Measurements from ENCODE around the gene MDN1. TPM values are rescaled to one million over a fixed set of nuclear protein-coding genes. Genes with fewer than 3 reads are reported as not detected.

MDN1 gene
- total and polyA plus RNA-seq, 2 of the 13 experiments (the other 11 are each of a cell fraction or from before 2014, with no cell fraction given) = 18.8 to 52.9 TPM

DNA sequence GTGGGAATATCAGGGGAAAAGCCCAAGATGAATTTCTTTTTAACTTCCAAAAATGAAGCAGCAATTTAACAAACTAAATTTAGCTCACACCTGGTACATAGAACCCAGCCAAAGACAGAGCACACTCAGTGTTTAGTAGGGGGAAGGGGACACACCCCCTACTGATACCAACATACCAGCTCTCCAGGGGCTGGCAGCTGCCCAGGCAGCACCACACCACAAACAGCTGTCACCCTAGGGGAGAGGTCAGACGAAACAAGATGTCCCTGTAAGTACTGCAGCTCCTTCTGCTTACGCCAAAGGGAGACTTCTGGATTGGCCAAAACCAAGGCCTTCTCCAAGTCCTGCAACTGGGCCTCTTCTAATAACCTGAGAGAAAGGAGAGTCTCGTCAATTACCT, 26.0 kb downstream of the MDN1 start:
- no peak overlapping the region for H3K4me3 ChIP-seq (replicated peaks in 1 of 3; ENCODE audit: insufficient read depth in 1 of 3, low read depth in 2 of 3, low read length in 3 of 3)
- ATAC-seq = no peak
- ChIA-PET CTCF (ENCODE audit: low intra/inter-chr PET ratio, low total read pairs) (no interaction called here), POLR2A (no interaction called here)
- H3K36me3 ChIP-seq (replicated peaks in 1 of 2; ENCODE audit: control insufficient read depth in 1 of 2, insufficient read depth in 2 of 2, low read length in 2 of 2) = peaks cover 16 to 54% of the 10 kb centered on the region in 2 experiments; a peak in 4 of 5 replicates
- no peak for FAIRE-seq
- in situ Hi-C loops (cut with HindIII; ENCODE audit: extremely low pct_ligation_motif_present, low pct_unique_long_range_greater_than_20kb) (no loop called here), intact Hi-C loops (cut with micrococcal nuclease; ENCODE audit: unreplicated experiment) (loop anchor here (5.0 kb wide), 1 partner anchor 86 kb away; no protein-coding TSS in a partner anchor)
- H3K27me3 ChIP-seq (ENCODE audit: control insufficient read depth in 1 of 2, insufficient read depth in 2 of 2, low read length in 2 of 2) = no peaks in the 10 kb centered on the region
- no TSS peak for BruUV-seq (replicated peaks)
- H4K20me1 ChIP-seq (ENCODE audit: insufficient read depth, low read length) = no peaks in the 10 kb centered on the region
- H3K27ac ChIP-seq (ENCODE audit: extremely low read length, insufficient read depth, low read length) = no peak overlapping the region
- H3K9me3 ChIP-seq (ENCODE audit: low read length) = no peaks in the 10 kb centered on the region
- H2AFZ ChIP-seq (ENCODE audit: low read length) = no peak overlapping the region
- no peak for DNase-seq (ENCODE audit: low spot score)
- H3K9ac ChIP-seq (ENCODE audit: insufficient read depth, low read depth, low read length) = no peak overlapping the region
- H3K4me2 ChIP-seq (ENCODE audit: low read depth, low read length) = no peak overlapping the region
- no peaks in the 10 kb centered on the region for H3K79me2 ChIP-seq (ENCODE audit: insufficient read depth, low read length)
- WGBS (ENCODE audit: low lambda C conversion rate) = 100% methylated on average over 3 of the region's 3 CpGs
- H3K4me1 ChIP-seq (ENCODE audit: insufficient read depth, low read length) = no peaks in the 10 kb centered on the region
- TF ChIP-seq, protein P1, sequence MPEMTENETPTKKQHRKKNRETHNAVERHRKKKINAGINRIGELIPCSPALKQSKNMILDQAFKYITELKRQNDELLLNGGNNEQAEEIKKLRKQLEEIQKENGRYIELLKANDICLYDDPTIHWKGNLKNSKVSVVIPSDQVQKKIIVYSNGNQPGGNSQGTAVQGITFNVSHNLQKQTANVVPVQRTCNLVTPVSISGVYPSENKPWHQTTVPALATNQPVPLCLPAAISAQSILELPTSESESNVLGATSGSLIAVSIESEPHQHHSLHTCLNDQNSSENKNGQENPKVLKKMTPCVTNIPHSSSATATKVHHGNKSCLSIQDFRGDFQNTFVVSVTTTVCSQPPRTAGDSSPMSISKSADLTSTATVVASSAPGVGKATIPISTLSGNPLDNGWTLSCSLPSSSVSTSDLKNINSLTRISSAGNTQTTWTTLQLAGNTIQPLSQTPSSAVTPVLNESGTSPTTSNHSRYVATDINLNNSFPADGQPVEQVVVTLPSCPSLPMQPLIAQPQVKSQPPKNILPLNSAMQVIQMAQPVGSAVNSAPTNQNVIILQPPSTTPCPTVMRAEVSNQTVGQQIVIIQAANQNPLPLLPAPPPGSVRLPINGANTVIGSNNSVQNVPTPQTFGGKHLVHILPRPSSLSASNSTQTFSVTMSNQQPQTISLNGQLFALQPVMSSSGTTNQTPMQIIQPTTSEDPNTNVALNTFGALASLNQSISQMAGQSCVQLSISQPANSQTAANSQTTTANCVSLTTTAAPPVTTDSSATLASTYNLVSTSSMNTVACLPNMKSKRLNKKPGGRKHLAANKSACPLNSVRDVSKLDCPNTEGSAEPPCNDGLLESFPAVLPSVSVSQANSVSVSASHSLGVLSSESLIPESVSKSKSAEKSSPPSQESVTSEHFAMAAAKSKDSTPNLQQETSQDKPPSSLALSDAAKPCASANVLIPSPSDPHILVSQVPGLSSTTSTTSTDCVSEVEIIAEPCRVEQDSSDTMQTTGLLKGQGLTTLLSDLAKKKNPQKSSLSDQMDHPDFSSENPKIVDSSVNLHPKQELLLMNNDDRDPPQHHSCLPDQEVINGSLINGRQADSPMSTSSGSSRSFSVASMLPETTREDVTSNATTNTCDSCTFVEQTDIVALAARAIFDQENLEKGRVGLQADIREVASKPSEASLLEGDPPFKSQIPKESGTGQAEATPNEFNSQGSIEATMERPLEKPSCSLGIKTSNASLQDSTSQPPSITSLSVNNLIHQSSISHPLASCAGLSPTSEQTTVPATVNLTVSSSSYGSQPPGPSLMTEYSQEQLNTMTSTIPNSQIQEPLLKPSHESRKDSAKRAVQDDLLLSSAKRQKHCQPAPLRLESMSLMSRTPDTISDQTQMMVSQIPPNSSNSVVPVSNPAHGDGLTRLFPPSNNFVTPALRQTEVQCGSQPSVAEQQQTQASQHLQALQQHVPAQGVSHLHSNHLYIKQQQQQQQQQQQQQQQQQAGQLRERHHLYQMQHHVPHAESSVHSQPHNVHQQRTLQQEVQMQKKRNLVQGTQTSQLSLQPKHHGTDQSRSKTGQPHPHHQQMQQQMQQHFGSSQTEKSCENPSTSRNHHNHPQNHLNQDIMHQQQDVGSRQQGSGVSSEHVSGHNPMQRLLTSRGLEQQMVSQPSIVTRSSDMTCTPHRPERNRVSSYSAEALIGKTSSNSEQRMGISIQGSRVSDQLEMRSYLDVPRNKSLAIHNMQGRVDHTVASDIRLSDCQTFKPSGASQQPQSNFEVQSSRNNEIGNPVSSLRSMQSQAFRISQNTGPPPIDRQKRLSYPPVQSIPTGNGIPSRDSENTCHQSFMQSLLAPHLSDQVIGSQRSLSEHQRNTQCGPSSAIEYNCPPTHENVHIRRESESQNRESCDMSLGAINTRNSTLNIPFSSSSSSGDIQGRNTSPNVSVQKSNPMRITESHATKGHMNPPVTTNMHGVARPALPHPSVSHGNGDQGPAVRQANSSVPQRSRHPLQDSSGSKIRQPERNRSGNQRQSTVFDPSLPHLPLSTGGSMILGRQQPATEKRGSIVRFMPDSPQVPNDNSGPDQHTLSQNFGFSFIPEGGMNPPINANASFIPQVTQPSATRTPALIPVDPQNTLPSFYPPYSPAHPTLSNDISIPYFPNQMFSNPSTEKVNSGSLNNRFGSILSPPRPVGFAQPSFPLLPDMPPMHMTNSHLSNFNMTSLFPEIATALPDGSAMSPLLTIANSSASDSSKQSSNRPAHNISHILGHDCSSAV (CRISPR knock-in tag; IDR thresholded peaks at IDR 0.05; ENCODE audit: borderline replicate concordance) = no peak
- TF ChIP-seq TAF15 (IDR thresholded peaks at IDR 0.05; ENCODE audit: low read depth, low read length, poor library complexity, severe bottlenecking) = no peak
- TF ChIP-seq TBP (CRISPR knock-in tag; IDR thresholded peaks at IDR 0.05) = no peak
- no peak for TF ChIP-seq ZNF431 (CRISPR knock-in tag; IDR thresholded peaks at IDR 0.05; ENCODE audit: borderline replicate concordance, low read depth)
- TF ChIP-seq ELF1 (CRISPR knock-in tag; IDR thresholded peaks at IDR 0.05) = no peak
- TF ChIP-seq, protein P2, sequence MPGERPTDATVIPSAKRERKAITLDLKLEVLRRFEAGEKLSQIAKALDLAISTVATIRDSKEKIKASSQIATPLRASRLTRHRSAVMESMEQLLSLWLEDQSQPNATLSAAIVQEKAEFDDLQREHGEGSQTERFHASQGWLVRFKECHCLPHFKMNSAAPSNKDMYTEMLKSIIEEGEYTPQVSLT (CRISPR knock-in tag; IDR thresholded peaks at IDR 0.05; ENCODE audit: borderline replicate concordance, low read depth) = no peak
- TF ChIP-seq, protein P3, sequence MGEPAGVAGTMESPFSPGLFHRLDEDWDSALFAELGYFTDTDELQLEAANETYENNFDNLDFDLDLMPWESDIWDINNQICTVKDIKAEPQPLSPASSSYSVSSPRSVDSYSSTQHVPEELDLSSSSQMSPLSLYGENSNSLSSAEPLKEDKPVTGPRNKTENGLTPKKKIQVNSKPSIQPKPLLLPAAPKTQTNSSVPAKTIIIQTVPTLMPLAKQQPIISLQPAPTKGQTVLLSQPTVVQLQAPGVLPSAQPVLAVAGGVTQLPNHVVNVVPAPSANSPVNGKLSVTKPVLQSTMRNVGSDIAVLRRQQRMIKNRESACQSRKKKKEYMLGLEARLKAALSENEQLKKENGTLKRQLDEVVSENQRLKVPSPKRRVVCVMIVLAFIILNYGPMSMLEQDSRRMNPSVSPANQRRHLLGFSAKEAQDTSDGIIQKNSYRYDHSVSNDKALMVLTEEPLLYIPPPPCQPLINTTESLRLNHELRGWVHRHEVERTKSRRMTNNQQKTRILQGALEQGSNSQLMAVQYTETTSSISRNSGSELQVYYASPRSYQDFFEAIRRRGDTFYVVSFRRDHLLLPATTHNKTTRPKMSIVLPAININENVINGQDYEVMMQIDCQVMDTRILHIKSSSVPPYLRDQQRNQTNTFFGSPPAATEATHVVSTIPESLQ (CRISPR knock-in tag; conservative IDR thresholded peaks at IDR 0.05) = no peak
- no peak for TF ChIP-seq FOXP1 (IDR thresholded peaks at IDR 0.05)
- TF ChIP-seq FOXP1 (CRISPR knock-in tag; IDR thresholded peaks at IDR 0.05) = no peak
- TF ChIP-seq FOXJ3 (CRISPR knock-in tag; IDR thresholded peaks at IDR 0.05; ENCODE audit: borderline replicate concordance) = no peak
- TF ChIP-seq SRSF1 (optimal IDR thresholded peaks at IDR 0.05; ENCODE audit: low read depth, low read length) = no peak
- TF ChIP-seq, protein P4, sequence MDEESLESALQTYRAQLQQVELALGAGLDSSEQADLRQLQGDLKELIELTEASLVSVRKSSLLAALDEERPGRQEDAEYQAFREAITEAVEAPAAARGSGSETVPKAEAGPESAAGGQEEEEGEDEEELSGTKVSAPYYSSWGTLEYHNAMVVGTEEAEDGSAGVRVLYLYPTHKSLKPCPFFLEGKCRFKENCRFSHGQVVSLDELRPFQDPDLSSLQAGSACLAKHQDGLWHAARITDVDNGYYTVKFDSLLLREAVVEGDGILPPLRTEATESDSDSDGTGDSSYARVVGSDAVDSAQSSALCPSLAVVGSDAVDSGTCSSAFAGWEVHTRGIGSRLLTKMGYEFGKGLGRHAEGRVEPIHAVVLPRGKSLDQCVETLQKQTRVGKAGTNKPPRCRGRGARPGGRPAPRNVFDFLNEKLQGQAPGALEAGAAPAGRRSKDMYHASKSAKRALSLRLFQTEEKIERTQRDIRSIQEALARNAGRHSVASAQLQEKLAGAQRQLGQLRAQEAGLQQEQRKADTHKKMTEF (CRISPR knock-in tag; IDR thresholded peaks at IDR 0.05) = no peak

All from HepG2 (cell line).